ENCODE results near the gene ARSJ.

ARSJ gene

DNA sequence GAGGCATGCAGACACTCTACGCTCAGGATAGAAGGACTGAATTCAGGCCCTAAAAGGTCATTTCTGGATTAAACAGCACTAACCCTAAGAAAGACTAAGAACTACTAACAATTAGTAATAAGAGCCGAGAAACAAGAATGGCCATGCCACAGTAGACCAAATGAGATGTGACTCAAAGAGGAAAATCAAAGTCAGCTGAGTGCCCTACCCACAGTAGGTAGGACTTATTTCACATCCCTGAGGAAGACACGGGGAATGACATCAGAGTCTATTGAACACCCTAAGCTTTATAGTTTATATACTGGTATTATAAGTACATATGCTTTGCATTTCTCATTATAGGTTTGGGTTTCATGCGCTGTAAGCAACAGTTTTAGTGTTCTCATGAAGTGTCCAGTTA lies 2.7 kb upstream of the ARSJ start:
- DNase-seq, result no peak

DNA sequence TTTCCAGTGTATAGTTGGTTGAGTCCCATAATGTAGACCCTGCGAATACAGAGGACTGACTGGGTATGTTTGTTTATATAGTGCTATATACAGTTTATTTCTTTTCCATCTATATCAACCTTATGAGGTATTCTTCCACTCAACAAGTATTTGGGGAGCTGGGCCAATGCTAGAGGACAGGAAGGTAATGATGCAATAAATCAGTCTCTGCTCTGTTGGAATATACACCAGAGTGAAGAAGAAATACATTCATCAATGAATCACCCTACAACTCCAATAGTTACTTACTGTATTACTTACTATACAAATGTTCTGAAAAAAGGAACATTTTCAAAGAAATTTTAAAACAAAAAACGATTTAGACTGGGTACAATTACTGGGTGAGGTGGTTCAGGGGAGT lies 2.1 kb upstream of the ARSJ start:
- DNase-seq, result no peak

DNA sequence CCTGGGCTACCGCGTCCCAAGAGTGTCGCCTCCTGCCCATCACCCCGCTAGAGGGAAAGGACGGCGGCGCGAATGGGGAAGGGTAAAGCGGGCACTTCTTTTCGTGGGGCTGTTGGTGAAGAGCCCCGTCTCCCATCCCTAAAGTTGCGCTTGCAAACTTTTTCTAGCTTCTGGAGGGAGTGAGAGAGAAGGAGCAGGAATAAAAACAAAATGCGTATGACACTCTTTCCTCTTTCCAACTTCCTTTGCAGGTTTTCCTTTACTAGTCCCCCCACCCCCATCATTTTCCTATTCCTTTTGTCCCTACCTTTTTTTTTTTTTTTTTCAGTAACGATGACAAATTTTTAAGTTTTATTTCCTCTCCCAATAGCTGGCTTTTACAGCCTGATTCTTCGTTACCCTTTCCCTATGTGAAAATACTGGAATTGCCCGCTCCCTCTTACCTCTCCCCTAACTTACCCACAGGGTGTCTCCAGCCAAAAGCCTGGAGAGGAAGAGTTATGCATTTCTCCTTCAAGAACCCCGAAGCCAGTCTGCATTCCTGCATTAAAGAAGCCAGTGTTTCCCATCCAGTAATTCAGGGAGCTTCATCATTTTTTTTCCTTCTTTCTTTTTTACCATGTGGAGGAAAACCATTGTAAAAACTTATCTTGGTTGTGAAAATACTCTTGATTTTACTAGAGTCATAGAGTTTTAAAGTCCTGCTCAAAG lies 613 bp upstream of the ARSJ start:
- DNase-seq, result no peak

DNA sequence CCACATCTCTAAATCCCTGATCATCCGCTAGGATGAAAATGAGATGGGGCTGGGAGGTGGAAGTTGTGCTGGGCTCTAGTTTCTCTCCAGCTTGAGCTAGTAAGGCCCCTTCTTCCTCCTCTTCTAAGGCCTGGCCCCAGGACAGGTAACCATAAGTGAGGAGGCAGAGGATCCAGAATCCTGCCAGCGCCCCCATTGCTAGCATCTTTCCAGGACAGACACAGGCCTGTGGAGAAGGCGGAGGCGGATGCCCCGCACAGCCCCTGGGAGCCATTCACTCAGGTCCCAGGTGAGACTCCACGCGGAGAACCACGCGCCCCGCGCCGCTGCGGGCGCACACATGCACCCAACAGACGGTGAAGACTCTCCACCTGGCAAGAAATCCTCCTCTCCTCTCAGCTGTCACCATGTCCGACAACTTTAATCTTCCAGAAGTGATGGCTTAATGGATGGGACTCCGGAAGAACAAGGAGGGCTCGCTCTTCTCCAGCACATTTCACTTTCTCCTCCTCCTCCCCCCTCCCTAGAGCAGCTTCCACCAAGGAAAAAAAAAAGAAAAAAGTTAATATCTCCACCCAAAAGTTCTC lies 793 bp downstream of the ARSJ start:
- DNase-seq, result no peak

DNA sequence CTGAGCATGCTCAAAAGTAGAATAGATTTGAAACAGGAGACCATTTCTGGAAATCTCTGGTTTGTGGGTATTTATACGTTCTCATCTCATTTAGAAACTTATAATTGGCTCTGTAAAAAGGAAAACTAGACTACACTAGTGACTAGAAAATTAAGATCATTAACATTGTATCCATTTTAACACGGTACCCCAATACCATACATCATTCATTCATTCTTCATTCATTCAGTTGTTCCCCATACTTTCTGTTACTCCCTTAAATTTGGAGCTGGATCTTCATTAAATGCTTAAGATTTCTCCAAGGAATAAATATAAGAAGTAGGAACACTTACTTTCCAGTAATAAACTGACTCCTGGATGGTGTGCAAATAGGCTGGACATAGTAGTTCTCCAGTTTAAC lies 1.3 kb downstream of the ARSJ start:
- no peak for DNase-seq

DNA sequence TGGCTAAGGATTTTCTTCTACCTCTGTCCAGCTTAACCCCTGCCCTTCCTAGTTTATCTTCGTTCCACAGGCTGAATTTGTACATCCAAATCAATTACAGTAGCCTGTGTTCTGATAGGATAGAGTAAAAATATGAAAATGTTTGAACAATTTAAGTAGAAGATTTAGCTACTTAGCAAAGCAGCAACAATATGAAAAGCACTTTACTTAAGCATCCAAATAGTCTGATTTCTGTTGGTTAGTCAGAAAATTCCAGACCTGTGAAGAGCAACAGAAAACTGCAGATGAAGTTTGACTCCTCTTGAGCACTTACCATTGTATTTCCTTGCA lies 2.0 kb downstream of the ARSJ start:
- no peak for DNase-seq

DNA sequence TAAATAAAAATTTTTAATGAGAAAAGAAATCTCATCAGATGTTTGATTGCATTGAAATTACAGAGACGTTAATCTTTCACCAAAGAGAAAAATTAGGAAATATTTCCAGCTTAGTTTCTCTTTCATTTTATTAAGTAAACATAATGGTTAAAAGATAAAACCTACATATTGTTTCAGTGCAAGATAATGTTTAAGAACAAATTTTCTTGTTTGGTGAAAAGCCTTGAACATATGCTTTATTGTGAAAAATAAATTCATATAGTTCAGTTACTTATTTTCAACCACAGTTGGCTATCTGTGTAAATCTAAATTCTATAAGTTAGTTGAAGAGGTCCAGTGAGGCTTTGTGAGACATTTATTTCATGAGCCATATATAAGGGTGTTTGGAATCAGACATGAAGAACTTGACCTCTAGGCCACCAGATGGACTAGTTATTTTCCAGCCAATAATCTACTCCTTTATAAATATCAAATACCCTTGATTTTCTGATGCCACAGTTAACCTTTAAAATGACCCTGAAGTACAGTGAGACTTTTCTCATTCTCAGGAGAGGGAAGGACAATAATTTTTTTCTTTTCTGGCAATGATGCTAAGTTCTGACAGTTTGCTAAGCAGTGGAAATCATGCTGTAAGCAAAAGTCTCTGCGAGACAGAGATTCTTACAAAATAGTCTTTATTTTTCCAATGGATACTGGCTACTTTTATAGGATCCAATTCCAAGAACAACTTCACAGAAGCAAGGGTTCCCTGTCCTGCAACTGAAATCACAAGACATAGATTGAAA lies 2.5 kb downstream of the ARSJ start:
- no peak for DNase-seq

DNA sequence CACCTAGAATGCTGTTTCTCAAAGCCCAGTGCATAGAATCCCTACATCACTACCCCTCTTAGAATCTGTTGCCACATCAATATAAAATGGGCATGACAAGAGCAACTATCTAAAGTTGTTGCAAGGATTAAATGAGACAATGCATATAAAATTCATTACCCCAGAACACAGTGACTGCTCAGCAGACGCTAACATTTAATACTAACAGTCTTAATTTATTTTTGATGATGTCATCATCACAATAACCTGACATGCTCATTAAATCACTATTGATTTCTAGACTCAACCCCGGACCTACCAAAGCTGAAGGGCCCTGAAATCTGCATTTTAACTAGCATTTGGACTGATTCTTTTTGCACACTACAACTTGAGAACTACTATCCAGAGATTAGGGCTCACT lies 3.9 kb downstream of the ARSJ start:
- no peak for DNase-seq

DNA sequence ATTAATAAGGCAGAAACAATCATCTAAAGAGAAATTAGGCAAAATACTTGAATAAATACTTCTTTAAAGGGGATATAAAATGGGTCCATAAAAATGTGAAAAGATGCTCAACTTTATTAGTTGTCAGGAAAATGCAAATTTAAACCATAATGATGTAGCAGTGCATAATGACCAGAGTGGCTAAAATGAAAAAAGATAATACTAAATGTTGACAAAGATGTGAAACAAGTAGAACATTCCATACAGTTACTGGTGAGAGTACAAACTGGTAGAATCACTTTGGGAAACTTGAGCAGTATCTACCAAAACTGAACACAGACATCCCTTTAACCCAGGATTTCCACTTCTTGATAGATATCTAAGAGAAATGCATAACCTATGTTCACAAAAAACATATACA lies 5.0 kb downstream of the ARSJ start:
- DNase-seq, result no peak

DNA sequence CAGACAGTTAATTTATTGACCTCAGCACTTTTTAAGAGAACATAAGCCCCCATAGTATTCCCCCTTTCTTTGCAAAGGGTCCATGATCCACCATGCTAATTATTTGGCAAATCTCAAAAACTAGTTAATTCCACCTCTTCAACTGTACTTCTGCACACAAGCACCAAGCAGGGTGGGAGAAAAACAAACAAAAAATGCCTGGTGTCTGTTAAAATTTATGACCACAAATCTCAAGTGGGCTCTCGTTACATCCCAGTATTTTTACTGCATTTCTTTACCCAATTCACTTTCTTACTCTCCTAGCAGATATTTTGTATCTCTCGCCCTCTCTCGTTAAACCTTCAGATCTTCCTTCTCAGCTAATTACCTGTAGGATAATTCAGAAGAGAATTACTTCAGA lies 6.1 kb downstream of the ARSJ start:
- DNase-seq, result no peak

DNA sequence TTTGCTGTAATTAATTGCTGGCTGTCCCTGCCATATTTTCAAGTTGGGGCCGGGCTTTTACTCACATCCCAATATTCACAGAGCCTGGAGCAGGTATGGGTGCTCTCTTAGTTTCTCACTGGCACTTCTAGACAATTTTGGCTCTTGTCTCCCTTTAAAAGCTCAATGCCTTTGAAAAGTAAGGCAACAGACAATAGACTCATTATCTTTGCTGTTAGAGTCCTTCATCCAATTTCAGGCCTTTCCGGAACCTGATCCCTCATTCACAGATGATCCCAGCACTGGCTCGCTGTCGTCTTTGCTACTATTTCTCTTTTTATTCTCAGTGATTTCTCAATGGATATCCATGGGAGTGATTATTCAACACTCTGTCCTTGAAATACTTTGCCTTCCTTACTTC lies 6.7 kb downstream of the ARSJ start:
- DNase-seq, result no peak

DNA sequence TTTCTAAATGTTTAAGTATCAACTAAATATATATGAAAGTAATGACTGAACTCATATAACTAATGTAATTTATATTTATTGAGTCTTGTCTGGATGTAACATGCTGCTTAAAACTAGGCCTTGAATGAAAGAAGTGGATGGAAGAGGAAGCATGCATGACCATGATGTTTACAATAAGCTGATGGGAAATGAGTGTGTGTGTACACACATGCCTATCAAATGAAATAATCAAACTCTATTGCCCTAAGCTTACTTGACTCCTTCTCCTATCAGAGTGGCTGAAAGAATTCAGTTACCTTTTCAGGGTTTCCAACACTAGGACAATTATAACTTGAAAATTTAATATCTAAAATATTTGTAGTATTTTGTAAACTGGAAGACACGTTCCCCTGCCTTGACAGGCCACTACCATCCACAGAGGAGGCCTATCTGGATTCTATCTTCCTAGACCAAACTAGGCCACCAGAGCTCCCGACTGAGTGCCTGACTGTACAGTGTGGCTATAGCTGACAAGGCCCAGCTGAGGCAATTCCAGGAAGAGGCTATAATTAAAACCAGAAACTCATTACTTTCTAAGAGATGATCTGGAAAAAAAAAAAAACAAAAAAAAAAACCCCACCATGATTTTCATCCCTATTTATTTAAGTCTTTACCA lies 7.6 kb downstream of the ARSJ start:
- no peak for DNase-seq

DNA sequence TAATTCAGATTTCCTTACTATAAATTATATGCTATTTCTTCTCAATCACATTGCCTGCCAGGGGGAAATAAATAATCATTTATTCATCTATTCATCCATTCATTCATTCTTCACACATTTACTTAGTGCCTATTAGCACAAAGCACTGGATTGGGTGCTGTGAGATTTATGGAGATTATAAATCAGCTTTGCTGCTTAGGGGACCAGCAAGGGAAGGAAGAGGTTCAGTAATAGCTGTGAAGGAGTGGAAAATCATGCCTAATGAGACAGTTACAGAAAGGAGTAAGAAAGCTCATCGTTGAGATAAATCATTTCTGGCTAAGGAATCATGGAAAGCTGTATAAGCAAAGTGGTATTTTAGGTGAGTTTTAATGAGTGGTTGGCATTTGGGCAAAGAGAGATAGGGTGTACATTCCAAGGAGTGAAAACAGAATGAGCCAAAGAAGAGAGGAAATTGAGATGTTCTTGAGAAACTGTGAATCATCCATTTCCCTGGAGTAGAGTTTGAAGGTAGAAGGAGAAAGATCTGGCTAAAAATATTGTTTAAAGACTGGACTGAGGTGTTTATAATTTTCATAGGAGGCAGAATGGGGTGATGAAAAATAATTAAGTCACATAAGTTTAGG lies 9.6 kb downstream of the ARSJ start:
- no peak for DNase-seq

DNA sequence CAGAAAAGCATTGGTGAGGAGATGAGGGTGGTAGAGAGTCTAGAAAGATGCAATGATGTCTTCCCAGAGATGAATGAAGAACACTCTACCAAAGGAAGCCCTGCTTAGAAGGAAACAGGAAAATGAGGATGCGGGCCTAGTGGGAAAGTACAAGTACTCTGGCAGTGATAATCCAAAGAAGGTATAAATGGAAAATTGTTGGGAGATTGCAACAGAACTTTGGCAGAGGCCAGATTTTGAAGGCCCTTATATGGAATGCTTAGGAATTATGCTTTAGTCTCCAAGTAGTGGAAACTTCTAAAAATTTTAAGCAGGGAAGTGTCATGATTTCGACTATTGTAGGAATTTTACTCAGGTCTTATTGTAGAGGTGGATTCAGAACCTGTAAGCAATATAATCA lies 11.0 kb downstream of the ARSJ start:
- no peak for DNase-seq

DNA sequence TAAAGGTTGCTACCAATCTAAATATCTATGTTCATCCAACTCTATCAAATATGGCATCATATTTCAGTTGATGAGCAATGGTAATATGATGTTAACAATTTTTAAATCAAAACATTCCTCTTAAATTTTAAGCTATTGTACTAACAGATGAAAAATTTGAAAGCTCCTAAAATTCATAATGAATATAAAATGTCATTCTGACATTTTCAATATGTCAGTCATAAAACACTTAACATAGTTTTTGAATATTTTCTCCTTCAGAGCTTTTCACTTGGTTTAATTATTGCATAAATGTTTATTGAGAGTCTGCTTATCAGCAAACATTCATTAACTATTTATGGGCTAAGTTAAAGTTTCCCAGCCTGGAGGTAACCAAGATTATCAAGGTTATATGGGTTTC lies 11.8 kb downstream of the ARSJ start:
- DNase-seq, result no peak

DNA sequence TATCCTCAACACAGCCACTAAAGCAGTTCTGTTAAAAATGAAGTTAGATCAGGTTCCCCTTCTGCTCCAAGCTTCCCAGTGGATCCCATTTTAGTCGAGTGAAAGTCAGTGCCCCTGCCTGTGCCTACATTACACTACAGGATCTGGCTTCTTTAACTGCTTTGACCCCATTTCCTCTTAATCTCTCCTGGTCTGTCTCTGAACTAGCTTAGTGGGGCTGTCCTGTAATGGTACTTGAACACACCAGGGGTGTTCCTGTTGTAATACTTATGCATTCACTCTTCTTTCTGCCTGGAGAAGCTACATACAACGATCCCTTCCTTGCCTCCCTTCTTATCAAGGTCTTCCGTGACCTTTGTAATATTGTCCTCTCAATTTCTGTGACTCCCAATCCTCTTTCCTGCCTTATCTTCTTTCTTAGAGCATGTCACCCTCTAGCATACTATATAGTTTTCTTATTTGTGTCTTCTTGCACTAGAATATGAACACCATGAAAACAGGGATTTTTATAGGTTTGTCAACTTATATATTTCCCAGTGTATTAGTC lies 16.7 kb downstream of the ARSJ start:
- no peak for DNase-seq

DNA sequence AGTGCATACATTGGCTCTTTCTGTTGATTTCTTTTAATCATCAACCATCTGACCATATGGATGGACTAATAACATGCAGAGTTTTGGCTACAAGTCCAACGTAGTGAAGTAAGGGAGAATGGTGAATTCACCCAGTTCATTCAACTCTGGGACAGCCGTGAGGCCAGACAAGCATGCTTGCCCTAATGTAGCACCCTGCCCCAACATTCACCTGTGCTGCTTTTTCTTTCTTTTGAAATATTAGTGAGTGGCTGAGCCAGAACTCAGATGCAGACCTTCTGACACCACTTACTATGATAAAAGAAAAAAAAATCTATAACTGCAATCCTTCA lies 17.5 kb downstream of the ARSJ start:
- no peak for DNase-seq

DNA sequence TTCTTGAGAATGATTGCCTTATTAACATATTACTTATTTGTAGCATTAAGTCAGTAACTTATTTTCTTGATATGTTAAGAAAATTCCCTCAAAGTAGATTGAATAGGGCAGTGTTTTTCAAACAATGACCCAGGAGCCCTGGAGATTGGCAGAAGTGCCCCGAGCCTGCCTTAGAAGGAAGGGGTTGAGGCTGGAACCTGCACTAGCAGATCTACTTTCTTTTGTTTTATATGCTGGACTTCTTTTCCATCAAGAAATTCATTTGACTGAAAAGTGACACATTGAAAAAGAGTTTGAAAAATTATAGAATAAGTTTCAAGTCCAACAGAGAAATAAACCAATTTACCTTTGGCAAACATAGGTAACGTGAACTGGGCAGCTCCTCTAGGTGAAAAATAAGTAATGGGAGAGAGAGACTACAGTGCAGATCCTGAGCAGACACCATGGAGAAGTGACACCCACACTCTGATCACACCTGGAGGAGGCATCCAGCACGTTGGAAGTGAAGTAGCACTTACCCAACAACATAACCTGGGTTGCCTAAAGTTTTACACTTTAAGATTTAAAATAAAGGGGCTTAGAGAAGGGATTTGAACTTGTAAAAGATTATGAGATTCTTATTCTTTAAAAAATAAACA lies 18.6 kb downstream of the ARSJ start:
- DNase-seq, result no peak

DNA sequence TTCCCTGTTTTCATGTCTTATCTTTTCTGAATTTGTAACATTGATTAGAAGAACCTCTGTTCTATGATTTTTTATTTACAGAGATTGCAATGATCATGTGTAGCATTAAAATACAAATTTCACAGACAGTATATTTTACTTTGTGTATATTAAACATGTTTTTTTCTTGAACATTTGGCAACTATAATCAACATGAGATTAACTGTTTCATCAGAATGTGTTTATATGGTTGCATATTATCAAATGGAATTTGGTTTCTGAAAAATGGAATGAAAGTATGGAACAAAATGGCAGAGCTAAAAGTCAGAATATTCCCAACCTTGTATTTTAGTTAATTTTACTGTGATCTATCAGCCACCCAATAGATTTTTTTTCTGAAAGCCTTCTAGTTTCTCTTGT lies 19.9 kb downstream of the ARSJ start:
- no peak for DNase-seq

DNA sequence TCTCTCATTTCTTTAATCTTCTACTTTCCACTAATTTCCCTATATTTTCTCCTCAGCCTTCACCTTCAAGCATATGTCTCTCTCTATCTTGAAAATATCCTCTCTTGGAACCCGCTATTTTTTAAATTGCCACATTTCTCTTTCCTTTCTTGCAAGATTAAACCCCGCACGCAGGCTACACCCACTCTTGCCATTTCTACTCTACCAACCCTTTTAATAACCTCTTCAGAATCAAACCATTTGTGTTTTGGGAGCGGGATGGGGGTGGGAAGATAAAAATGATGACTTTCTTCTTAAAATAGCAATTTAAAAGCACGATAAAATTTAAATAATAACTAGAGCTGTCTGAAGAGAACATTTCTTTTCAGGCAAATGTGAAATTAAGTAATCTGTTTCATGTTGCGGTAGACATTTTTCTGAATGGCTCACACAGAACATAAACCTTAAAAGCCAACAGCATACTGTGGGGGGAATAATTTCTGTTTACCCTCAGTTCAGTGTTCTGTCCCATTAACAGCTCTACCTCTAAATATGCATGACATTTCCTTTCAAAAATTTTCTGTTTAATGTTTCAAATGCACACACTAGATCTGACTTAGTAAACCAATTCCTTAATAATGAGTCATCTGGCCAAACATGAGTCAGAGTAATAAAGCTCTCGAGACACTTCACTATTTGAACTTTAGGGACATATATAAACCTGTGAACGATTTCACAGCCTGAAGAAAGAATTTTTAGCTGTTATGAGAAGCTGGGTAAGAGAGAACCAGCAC lies 20.5 kb downstream of the ARSJ start:
- no peak for DNase-seq

DNA sequence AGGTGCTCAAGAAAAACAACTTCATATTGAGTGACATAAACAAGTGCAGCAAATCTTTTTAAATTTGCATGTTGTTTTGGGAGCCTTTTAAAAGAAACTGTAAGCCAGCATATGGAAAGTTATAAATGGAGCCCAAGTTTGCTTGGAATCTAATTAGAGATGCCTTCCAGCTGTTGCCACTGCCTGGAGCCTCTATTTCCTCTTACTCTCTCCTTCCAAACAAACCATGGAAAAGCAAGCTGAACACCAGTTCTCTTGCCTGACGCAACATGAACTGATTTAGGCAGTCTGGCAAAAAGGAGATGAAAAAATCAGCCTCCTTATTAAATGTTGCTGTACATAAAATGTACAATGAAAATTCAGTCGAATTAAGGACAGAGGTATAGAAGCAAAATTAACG lies 21.5 kb downstream of the ARSJ start:
- no peak for DNase-seq

DNA sequence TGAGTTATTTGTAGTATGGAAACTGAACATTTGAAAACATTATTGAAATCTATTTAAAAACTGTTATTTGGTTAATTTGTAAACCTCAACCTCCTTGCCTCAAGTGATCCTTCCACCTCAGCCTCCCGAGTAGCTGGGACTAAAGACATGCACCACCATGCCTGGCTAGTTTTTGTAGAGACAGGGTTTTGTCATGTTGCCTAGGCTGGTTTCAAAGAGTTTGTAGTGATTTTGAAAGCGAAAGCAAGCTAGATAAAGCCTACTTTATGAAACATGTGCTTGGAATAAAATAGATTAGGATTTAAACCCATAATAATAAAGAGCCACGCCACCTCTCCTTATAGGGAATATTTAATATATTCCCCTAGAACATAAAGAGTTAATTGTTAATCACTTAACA lies 23.5 kb downstream of the ARSJ start:
- no peak for DNase-seq

Measured in stimulated activated CD4-positive, alpha-beta T cell treated with anti-CD3 and anti-CD28 coated beads, Interleukin-1b, Interleukin-23, amount 100 ng/mL, for 48 hours (primary cell).